HG03196 (cell line): ENCODE data around the gene BMF.
"Not testable (repeated sequence)": the region's sequence is repeated elsewhere in the genome, so short reads cannot be mapped to it uniquely, and the experiment has no call there.

Source experiments
- ATAC-seq: cut with Tn5 transposase; IDR thresholded peaks from one replicate; pipeline ENCODE4 v1.9.1; 2021; ENCODE audit not compliant: unreplicated experiment

The BMF gene

DNA sequence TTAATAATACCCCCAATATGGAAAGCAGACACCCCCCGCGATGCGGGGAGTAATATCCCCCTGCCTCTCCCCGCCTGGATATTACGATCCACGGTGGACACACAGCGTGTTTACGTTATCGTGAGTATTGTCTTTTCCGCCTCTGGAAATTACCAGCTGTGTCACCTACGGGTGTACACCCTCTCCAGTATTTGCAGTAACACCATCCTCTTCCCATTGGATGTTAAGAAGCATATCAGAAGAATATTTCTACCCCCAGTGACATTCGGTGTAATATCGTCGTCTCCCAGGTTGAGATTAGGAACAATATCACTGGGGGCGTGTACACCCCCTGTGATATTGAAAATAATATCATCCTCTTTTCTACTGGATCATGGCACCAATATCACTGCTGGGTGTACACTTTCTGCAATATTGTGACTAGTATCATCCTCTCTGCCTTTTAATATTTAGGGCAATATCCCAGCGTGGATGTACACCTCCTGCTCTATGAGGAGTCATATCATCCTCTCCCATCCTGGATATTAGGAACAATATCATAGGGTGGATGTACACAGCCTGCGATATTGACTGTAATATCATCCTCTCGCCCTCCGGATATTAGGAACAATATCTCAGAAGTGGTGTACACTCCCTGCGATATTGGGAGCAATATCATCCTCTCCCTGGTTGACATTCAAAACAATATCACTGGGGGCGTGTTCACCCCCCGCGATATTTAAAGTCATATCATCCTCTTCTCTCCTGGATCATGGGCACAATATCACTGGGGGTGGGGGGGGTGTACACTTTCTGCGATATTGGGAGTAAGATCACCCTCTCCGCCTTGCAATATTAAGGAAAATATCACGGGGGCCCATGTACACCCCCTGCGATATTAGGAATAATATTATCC lies 20.3 kb upstream of the BMF start:
- ATAC-seq = no peak

DNA sequence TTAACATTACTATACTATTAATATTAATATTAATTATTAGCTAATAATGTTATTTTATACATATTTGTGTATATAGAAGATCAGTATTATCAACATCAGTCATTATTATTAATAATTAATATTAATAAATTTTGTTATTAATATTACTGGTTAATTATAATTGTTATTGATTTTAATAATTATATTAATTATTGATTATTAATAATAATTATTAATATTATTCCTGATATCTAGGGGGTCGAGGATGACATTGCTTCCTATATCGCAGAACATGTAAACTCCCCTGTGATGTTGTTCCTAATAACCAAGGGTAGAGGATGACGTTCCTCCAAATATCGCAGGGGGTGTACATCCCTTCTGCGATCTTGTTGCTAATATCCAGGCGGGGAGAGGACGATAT lies 17.3 kb upstream of the BMF start:
- ATAC-seq = no peak

DNA sequence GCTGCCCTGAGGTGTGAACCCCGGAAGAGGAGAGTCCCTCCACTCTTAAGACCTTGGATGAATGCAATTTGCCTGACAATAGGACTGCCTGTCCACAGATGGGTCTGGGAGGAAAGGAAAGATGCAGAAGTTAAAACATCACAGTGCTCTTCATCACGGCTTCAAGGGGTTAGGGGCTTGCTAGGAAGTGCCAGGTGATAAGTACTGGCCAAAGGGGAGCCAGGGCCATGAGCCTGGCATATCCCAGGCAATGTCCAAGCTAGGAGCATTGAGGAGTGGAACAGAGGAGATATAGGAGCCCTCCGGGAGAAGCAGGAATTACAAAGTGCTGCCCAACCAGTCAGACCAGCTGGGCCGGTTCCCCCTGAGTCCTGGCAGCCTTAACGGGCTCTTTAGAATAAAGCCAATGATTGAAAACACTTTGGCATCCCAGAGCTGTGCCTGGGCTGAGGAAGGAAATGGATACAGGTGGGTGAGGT lies 16.2 kb upstream of the BMF start:
- ATAC-seq = not testable (repeated sequence)

DNA sequence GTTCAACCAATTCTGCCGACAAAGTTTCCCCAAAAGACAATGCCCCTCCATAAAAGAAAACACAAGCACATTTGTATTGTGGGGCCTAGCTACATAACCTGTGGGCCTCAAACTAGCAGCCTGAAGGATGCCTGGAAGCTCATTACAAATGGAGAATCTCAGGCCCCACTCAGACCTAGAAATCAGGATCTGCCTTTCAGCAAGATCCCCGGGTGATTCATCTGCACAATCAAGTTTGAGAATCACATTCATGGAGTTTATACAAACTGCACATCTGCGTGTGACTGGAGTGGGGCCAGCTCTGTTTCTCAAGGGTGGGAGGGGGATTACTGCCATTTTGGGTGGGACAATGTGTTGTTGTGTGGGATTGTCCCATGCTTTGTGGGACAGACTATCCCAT lies 15.7 kb upstream of the BMF start:
- ATAC-seq = not testable (repeated sequence)

DNA sequence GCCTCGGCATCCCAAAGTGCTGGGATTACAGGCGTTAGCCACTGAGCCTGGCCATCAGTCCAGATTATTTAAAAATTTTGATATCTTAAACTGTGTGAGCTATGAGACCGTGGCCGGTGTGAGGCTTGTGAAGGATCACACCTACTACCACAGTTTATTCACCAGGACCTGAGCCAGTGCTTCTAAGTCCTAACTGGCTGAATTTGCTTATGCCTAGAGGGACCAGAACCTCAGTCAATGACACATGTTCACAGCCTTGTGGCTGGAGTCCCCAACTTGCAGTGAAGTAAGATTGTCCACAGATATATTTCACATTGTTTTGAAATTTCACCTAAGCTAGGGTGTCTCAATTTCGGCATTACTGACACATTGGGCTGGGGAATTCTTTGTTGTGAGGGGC lies 15.2 kb upstream of the BMF start:
- not testable (repeated sequence) for ATAC-seq

DNA sequence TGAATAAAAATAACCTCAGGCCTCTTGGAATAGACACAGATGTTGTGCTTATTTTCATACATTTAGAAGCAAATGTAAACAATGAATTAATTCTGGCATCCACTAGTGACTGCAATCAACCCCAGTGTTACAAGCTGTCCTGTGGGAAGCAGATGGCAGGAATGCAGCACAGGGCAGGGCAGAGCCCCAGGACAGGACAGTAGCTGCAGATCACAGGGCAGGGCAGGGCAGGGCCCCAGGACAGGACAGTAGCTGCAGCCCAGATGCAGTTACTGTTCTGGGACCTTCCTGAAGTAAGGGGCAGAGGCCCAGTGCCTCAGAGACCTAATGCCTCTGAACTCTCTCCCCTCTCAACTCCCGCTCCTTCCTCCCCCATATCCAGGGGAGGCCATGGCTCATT lies 14.3 kb upstream of the BMF start:
- not testable (repeated sequence) for ATAC-seq

DNA sequence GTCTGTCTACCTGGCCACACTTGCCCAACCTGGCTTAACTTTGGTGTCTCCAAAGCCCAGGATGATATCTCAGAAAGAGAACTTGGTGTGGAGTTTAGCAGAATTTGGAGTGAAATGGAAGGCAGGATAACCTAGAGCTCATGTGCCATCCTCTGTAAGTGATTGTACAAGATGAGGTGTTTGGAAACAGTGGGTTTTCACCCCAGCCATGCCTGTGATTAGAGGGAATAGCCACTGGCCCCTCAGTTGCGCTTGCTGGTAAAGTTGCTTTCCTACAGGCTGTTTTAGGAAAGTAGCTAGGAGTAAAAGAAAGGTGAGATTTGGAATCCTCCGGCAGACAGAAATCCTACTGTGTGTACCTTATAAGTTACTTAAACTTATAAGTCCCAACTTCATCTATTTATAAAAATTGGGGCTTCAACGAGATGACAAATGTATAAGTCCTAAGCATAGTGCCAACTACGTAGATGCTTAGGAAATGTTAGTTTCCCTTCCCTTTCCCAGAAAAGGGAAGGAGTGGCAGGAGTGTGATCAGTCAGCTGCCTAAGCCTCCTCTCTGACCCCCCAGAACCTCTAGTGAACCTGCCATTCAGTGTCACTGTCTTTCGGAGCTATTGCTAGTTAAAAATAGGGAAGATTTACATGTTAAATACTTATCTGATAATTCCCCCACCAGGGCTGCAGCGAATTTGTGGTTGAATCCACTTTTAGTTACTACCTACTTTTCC lies 13.4 kb upstream of the BMF start:
- no peak for ATAC-seq

DNA sequence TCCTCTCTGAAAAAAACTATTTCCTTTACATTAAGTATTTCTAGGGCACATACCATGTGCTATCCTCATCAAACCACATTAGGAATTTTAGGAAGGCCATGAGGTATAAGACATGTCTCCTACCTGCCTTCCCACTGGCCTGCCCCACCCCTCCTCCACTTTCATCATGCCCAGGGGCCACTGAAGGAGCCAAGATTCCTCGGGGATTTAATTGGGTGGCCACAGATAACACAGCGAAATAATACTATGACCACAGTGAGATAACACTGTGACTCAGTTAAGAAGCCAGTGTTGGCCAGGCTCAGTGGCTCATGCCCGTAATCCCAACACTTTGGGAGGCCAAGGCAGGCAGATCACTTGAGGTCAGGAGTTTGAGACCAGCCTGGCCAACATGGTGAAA lies 9.8 kb upstream of the BMF start:
- ATAC-seq = no peak

DNA sequence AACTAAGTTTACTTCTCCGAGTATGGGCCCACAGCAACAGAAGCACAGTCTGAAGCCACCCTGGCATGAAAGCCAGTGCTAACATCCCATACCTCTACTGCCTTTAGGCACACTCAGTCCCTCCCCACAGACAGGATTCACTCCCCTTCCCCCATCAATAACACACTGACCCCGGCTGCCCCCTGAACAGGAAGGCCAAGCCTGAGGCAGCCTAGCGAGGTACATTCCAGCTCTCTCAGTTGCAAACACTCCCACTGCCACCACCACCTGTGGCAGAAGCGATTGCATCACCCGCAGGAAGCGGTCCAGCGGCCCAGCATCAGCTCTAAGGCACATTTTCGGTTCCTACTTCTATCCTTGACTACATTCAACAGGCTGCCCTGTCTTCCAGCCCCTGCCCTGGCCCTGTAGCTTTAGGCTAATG lies 7.0 kb upstream of the BMF start:
- peak; percentile 84 for ATAC-seq

DNA sequence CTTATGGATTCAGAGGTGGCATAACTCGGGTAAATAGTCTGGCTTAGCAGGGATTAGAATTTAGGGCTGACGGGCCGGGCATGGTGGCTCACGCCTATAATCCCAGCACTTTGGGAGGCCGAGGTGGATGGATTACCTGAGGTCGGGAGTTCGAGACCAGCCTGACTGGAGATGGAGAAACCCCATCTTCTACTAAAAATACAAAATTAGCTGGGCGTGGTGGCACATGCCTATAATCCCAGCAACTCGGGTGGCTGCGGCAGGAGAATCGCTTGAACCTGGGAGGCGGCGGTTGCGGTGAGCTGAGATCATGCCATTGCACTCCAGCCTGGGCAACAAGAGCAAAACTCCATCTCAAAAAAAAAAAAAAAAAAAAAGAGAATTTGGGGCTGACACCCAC lies 6.4 kb upstream of the BMF start:
- ATAC-seq = not testable (repeated sequence)

DNA sequence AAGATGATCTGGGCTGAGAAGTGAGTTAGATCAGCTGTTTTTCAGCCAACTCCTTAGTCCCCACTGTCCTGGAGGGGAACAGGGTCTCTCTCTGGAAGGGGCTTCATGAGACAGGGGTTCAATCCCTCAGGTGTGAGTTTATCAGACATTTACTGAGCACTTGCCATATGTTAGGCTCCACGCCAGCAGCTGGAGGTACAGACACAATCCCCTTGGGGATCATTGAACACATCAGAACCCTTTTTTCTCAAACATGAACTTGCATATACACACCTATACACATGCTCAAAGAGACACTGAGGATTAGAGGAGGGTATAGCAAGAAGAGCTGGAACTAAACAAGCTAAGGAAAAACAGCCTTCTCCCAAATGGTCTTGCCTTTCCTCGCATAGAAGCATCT lies 5.5 kb upstream of the BMF start:
- ATAC-seq = no peak

DNA sequence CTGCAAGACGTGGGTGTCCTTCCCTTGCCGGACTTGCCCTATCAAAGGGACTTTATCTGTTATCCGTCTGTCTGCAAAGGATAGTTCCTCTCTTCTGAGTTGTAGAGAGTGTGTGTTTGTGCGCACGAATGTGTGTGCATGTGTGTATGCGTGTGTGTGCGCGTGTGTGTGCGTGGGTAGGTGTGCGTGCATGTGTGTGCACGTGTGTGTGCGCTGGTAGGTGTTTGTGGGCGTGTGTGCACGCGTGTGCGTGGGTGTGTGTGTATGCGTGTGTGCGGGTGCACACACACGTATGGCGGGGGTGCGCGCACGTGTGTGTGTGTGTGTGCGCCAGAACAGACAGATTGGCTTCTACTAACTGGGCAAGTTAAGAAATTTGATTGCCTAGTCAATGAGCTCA lies 4.1 kb upstream of the BMF start:
- ATAC-seq = no peak

DNA sequence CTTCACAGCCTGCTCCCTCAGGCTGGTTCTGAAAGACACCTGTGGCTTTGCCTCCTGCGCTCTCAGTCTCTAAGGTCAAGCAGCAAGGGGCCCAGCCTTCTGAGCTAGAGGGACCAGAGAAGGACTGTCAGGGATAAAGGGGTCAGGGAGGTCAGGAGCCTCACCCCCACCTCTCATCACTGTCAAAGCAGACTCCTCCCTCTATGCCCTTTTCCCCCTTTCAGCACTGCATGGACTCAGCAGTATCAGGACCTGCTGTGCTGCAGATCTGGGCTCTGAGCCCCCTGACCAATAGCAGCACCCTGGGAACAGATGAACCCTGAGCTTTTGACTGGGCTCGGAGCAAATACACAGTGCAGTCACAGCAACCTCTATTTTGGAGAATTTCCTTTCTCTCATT lies 3.2 kb upstream of the BMF start:
- no peak for ATAC-seq

DNA sequence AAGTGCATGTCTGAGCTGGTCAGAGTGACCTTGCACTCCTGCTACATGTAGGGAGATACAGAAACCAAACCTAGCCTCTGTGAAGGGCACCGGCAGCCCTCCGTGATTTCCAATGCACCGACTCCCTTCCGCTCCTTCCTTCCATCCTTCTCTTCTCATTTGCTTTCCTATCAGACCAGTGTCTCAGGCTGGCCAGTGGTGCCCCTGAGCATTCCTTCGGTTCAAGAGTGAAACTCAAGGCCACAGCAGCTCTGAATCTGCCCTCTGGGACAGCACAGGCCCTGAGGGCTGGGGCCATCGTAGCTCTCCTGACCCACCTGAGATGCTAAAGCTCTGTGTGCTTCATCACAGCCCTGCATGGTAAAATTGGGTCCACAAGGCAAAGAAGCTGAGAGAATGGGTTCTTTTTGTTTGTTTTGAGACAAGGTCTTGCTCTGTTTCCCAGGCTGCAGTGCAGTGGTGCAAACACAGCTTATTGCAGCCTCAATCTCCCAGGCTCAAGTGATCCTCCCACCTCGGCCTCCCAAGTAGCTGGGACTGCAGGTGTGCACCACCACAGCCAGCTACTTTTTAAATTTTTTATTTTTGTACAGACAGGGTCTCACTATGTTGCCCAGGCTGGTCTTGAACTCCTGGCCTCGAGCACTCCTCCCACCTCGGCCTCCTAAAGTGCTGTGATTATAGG lies 2.3 kb upstream of the BMF start:
- no peak for ATAC-seq

DNA sequence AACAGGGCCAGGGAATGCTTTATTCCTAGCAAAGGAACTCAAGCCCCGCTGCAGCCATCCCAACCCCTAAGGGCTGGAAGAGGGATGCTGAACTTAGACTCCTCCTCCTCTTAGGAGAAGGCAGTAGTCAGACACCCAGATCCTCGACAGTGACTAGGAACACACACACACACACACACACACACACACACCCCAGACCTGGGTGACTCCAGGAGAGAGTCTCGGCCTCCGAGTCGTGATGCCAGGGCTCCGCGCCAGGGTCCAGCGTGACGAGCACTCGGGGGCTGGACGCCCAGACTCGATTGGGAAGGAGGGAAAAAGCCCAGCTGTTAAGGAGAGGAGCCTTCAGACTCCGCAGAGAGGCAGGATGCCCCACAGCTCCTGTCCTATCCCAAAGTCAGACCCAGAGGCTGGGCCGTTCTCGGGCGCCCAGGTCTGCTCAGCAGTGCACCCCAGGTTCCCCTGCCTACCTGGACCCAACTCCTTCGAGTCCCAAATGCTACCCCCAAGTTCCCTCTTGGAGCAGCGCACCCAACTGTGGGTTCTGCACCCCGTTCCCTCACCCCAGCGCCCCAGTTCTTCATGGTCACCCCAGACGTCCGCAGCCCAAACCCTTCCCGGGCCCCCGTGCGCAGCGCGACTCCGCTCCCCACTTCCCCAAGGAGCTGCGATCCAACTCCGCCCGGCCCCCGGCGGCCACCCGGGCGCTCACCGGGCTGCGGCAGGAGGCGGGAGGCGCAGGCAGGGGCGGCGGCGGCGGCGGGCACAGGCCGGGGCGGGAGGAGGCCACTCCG lies 421 bp downstream of the BMF start:
- no peak for ATAC-seq

DNA sequence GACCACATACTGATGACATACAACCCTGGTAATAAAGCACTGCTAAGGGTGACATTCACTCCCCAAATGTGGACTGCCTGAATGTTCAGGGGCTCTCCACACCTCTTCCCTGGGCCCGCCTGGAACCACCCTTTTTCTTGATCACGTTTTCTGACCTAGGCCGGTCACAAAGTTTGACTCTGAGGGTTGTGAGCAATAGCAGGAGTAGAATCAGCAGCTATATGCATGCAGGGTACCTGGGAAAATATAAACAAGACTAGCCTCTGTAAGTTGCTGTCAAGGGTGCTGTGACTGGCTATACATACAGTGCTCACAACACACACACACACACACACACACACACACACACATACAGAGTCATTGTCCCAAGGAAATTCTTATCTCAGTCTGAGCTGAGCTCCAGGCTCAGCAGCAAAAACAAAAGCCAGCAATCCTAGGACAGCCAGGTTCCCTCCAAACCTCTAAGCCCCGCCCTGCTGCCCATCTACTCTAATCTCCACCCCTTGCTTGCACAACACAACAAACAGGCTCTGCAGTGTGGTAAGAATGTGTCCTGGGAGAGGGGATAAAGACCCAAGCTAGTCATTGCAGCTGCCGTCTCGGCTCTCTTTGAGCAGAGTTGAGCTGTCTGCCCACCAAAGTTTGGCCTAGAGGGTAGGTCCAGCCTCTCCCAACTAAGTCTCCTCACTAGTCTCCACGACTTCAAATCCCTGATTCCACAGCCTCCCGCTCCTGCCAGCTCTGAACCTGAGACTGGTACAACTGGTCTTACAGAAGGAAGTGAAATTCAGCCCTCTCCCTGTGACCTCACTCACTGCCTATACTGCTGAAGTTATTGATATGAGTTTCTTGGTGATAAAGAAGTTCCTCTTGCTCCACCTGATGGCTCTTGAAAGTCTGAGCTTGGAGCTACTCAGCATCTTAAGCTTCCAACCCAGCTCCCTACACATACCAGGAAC lies 2.2 kb downstream of the BMF start:
- ATAC-seq = no peak

DNA sequence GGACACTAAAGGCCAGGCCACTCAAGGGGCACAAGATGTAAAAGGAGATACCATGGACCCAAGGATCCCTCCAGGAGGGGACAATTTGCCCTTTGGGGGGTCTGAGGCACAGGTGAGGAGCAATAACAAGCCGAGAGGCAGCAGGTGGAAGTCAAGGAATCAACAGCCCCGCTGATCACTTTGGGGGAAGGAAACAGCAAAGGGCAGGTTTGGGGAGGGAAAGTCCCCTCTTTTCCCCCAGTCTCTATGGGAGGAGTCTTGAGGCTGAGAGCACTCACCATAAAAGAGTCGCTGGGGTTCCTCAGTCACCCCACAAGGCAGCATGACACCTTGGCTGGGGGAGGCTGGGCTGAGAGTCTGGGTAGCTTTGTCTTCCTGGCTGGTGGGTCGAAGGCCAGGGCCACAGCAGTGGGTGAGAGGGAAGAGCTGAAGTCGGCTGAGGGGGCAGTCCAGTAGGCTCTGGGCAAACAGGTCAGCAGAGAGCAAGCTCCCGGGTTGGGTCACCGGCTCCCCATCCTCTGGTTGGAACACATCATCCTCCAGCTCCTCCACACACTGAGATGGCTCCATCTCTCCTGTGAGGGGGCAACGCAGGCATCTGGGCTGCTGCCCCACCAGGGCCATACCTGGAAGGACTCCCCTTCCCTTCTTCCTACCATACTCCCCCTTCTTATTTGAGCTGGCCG lies 3.0 kb downstream of the BMF start:
- ATAC-seq = no peak

DNA sequence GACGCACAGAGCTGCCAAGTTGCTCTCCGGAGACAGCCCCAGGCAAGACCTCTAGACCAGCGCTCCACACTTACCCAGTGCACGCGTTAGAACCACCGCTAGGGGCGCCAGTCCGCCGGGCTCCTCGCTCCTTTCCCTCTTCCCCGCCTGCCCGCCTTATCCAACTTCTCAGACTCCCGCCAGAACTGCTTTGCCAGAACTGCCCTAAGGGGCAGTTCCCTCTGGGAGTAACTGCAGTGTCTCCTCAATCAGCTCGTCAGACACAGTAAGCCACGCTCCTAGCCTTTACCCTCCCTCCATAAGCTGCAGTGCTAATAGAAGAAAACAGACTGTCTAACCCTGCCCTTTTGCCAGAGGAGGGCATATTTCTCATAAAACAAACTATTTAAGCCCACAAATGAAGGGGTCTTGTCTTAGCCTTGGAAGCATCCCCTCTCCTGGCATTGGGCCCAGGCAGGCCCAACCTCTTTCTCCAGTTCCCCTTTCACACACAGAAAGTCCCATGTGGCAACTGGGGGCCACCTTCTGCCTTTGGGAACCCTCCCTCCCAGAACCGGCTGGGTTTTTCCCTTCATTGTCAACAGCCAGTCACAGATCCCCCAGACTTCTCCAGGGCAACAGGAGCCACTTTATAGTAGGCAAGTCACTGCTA lies 3.7 kb downstream of the BMF start:
- no peak for ATAC-seq
